A673 (cell line): ENCODE results near the gene L3HYPDH.

ENCODE experiments used
- CTCF ChIP-seq: fragments of 300-800, 200-600 bp; sonication (generic); conservative IDR thresholded peaks from 2 replicates; pipeline ENCODE4 v1.5.1; 2017; ENCODE audit warnings: low read depth, mild to moderate bottlenecking, antibody characterized with exemption, low read length, moderate library complexity, mixed read lengths
- EZH2 ChIP-seq: fragments of 200-600 bp; sonication (generic); IDR thresholded peaks from 2 replicates; pipeline ENCODE4 v1.6.1; 2017; ENCODE audit warnings: borderline replicate concordance, low read depth, mild to moderate bottlenecking, mixed read lengths, antibody characterized with exemption, low read length; ENCODE audit not compliant: poor library complexity, severe bottlenecking

- no peak for TF ChIP-seq CTCF
- TF ChIP-seq EZH2, result no peak
Measured at GRCh38 chr14:59503256-59503655, 19.0 kb upstream of the L3HYPDH start.
